GM19452 (cell line): ENCODE data around the gene RERE.
"Not testable (repeated sequence)": the region's sequence is repeated elsewhere in the genome, so short reads cannot be mapped to it uniquely, and the experiment has no call there.

Source experiments
- ATAC-seq: cut with Tn5 transposase; IDR thresholded peaks from one replicate; pipeline ENCODE4 v1.9.1; 2021; ENCODE audit not compliant: unreplicated experiment

The RERE gene

DNA sequence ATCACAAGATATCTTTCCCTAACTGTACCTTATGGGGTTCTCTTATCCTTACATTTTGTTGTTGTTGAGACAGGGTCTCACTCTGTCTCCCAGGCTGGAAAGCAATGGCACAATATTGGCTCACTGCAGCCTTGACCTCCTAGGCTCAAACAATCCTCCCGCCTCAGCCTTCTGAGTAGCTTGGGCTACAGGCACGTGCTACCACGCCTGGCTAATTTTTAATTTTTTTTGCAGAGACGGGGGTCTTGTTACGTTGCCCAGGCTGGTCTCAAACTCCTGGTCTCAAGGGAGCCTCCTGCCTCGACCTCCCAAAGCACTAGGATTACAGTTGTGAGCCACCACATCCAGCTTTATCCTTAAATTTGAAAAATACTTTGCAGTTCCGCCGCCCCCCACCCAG lies 10.4 kb downstream of the RERE start:
- no peak for ATAC-seq

DNA sequence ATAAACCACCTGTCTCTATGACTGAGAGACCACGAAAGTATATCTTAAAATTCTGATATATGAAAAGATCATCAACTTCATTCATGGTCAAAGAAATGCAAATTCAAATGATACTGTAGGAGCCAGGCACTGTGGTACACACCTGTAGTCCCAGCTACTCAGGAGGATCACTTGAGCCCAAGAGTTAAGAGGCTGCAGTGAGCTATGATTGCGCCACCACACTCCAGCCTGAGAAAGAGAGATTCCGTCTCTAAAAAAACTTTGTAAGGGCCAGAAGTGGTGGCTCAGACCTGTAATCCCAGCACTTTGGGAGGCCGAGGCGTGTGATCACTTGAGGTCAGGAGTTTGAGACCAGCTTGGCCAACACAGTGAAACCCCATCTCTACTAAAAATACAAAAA lies 17.0 kb downstream of the RERE start:
- ATAC-seq = no peak

GRCh38 chr1:8797216-8797615 lies 20.2 kb downstream of the RERE start:
- no peak for ATAC-seq

- ATAC-seq = no peak
Observed at GRCh38 chr1:8796812-8797211, 20.6 kb downstream of the RERE start.

DNA sequence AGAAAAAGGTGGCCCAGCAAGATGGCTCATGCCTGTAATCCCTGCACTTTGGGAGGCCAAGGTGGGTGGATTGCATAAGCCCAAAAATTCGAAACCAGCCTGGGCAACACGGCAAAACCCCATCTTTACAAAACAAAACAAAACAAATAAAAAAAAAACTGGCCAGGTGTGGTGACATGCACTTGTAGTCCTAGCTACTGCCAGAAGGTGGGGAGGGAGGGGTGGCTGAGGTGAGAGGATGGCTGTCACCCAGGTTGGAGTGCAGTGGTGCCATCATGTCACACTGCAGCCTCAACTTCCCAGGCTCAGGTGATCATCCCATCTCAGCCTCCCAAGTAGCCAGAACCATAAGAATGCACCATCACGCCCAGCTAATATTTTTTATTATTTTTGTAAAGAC lies 22.8 kb downstream of the RERE start:
- no peak for ATAC-seq

DNA sequence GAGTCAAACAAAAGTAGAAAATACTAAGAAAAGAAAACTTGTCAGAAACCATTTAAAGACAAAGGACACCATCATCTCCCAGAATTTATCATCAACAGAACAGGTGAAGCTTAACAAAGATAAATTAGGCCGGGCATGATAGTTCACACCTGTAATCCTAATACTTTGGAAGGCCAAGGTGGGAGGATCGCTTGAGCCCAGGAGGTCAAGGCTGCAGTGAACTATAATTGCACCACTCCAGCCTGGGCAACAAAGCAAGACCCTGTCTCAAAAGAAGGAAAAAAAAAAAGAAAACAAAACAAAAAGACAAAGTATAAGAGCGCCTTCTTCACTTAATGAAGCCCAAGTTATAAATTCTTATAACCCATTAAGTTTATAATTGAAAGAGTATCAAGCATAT lies 25.6 kb downstream of the RERE start:
- ATAC-seq = no peak

DNA sequence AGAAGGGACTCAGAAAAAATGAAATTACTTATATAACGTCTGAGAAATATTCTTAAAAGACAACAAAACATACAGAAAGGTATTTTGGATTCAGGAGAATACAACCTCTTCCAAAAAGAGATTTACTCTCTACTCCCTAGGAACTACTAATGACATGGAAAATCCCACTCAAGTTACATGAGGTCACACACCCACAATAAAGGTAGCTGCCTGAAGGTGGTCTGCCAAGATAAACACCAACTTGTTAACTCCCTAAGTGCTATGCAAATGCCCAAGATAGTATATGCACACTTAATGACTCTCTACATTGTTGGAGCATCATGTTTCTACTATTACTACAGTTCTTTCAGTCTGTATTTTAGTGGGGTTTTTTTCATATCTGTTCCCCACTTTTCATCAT lies 26.5 kb downstream of the RERE start:
- no peak for ATAC-seq

GRCh38 chr1:8790478-8790877 lies 27.0 kb downstream of the RERE start:
- no peak for ATAC-seq

GRCh38 chr1:8789314-8790214 lies 27.9 kb downstream of the RERE start:
- no peak for ATAC-seq

GRCh38 chr1:8787218-8787617 lies 30.2 kb downstream of the RERE start:
- no peak for ATAC-seq

DNA sequence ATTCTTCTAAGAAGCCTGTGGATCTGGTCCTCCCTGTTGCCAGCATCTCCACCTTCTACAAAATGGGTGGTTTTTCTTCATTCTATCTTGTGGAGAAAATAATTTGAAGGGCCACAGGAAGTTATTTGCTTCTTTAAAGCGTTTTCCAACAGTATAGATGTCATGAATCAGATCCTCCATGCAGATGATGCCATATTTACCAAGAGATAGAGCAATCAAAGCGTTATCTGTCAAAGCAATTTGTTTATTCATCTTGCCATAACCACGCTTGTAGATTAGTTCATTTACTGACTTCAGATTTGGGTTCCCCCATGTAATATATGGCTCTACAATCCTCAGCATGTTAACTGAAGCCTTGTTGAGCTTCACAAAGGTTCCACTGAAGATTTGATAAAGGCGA lies 31.2 kb downstream of the RERE start:
- not testable (repeated sequence) for ATAC-seq

DNA sequence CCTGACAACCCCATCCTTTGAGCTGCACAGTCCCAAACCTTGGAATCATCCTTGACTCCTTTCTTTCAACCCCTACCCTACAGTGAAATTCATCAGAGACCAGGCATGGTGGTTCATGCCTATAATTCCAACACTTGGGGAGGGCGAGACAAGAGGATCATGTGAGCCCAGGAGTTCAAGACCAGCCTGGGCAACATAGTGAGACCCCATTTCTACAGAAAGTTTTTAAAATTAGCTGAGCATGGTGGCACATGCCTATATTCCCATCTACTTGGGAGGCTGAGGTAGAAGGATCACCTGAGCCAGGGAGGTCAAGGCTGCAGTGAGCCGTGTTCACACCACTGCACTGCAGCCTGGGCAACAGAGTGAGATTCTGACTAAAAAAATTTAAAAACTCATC lies 34.5 kb downstream of the RERE start:
- no peak for ATAC-seq

DNA sequence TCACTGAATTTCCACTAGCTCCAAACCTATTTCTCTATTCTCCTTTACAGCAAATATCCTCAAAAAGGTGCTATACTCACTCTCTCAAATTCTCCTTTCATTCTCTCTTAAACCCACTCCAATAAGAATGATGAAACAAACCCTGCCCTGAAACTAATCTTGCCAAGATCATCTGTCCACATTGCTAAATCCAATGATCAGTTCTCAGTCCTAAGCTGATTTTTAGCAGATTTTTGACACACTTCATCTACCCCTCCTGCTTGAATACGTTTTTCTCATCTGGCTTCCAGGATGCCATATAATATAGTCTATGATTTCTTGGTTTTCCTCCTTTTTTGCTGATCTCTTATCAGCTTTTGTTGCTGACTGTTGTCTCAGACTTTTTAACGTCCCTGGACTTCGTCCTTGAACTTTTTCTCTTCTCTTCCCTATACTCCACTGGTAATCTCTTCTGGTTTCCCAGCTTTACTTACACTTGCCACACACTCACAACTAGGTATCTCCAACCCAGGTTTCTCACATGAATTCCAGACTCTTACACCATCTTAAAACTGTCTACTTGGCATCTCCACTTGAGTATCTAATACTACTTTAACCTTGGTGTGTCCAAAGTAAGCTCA lies 35.3 kb downstream of the RERE start:
- ATAC-seq = no peak

DNA sequence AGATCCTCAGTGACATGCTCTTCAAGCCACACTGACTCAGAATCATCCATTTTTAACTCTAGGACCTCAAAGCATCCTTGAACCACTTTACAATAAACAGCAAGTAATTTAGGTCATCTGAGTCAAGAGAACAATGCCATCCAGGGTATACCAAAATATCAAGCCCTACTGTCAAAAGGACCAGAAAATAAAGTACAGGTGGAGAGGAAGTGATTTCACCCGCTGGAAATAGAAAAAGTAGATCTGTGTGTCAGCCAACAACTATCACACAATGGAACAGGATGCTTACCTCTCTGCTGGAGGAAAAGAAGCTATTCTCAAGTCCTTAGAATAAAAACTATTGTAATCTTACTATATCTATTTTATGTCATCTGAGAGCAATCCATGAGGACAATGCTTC lies 37.0 kb downstream of the RERE start:
- no peak for ATAC-seq

DNA sequence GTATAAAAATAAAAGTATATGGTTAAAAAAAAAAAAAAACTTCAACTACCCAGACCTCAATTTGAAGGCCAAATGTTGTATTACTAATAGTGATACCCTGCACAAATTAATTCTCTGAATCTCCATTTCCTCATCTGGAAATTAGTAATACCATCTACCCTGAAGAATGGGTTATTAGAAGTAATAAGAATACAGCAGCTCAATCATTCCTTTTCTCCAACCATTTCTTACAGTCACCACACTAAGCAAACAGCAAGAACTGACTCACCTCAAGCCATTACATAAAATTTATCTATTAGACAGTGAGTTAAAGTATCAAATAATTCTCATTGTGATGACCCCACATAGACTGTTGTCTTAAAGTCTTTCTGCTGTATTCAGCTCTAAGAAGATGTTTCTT lies 39.6 kb downstream of the RERE start:
- no peak for ATAC-seq

DNA sequence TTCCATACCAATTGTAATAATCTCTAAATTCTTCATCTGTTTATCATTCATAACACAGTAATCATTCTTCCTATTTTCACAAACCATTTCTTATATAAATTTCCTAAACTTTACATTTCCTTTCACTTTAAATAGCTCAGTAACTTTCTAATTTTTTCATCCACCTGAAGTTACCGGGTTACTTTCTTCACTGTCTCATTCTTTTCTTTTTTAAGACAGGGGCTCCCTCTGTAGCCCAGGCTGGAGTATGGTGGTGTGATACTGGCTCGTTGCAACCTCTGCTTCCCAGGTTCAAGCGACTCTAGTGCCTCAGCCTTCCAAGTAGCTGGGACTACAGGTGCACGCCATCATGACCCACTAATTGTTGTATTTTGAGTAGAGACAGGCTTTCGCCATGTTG lies 41.3 kb downstream of the RERE start:
- ATAC-seq = no peak

DNA sequence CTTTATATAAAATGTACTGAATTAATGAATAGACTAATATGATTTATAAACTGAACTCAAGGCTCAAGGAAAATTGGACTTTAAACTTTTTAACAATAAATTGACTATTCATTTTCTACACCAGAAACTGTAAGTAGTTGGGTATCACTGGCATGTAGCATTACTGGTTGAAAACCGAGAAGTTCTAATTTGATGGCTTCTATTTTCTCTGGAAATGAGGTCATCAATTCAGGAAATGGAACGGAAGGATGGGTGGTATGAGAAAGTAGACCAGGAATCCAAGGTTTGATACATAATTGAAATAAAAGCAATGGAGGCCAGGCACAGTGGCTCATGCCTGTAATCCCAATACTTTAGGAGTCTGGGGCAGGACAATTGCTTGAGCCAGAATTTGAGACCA lies 50.4 kb downstream of the RERE start:
- no peak for ATAC-seq

DNA sequence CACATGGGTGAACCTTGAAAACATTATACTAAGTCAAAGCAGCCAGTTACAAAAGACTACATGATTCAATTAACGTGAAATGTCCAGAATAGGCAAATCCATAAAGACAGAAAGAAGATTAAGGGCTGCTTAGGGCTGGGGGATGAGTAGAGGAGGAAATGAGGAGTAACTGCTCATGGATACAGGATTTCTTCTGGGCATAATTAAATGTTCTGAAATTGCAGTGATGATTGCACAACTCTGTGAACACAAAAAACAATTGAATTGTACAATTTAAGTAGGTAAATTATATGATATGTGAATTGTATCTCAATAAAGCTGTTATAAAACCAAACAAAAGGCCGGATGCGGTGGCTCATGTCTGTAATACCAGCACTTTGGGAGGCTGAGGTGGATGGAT lies 52.2 kb downstream of the RERE start:
- ATAC-seq = no peak

DNA sequence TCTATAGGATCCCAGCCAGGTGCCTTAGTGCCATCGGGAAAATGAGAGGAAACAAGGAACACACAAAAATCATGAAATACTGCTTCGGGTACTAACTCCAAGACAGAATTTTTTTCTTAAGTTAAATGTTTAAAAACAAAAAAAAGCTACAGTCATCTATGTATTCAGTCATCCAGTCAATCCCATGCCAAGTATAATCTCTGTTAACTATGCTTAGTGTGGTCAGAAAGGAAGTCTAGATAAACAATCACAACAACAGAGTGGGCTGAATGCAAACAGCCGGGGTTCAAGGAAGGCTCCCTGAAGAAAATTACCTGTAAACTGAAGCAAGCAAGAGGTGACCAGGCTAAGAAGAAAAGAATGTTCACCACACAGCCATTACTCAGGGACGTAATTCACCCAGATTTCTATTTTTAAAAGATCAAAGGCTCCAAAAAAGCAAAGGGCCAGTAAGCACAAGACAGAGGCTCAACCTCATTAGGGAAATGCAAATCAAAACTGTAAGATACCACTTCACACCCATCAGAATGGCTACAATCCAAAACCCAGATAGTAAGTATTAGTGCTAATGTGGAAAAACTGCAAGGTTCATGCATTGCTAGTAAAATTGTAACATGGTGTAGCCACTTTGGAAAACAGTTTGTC lies 53.0 kb downstream of the RERE start:
- no peak for ATAC-seq

DNA sequence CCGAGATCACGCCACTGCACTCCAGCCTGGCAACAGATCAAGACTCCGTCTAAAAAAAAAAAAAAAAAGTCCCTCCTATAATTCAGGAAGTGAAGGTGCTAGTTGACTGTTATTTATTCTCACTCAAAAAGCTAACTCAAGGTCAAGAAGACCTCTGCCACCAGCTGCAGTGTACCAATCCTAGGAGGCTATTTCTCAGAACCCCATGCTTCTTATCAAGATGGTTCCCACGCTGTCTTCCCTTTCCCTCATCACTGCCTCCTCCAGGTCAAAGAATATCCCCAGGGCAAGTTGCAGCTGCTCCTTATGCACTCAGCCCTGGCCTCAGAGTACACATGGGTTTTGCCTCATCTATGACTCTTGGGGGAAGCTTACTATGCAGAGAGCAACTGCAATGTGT lies 53.6 kb downstream of the RERE start:
- no peak for ATAC-seq

DNA sequence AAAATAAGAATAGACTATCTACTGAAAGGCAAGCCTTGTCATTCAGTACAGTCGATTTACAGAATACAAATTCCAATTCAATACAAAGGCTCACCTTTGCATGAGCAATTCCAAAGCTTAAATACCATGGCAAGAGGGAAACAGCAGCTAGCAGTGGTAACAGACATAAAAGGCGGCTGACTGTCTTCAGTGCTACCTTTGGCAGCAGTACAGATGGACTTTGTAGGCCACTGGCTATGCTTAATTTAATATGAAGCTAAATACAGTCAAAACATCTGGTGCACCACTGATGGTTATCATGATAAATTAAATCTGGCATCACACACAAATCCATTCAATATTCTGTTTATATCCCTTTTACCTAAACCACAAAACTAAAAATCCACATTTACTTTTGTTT lies 62.4 kb downstream of the RERE start:
- no peak for ATAC-seq

GRCh38 chr1:8754247-8754650 lies 63.2 kb downstream of the RERE start:
- no peak for ATAC-seq
